ENCODE data around the gene CYP11A1. TPM values are rescaled to one million over a fixed set of nuclear protein-coding genes. Genes with fewer than 3 reads are reported as not detected.
A peak's percentile ranks its signal among the peaks of the same experiment; 100 is the strongest.

Gene CYP11A1
- total RNA-seq, 1 experiment from 2014 or later = 1.7 TPM

DNA sequence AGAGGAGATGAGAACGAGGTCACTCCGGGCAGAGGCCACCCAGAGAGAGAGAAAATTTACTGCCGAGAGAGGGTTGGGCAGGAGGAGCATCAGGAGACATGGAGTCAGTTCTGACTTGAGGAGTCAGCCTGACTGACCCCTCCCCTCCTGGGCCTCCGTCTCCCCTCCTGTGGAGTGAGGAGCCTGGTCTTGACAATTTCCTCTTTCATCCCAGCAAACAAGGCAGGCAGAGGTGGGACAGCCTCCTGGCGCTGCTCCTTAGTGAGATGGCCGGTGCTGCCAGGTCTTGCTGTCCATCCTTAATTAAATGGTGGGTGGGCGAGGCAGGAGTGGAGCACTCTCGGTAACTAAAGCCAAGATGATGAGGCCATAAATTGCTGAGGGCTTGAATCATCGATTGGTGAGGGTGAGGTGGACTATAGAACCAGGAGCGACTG is 60.6 kb downstream of the CYP11A1 start:
- Histone ChIP-seq H4K8ac (replicated peaks; ENCODE audit: insufficient read length, low read depth, low read length) (no peak overlapping the region), H3K4me2 (ENCODE audit: insufficient read depth, insufficient read length, low read length) (no peak overlapping the region), H2AK5ac (ENCODE audit: insufficient read length, low read length) (no peak overlapping the region), H3K4ac (ENCODE audit: low read depth, low read length) (no peak overlapping the region), H3K56ac (ENCODE audit: insufficient read length, low read depth, low read length) (no peak overlapping the region), H3K9me3 (ENCODE audit: control insufficient read depth, low read depth, low read length) (no peaks in the 10 kb centered on the region), H3K4me1 (ENCODE audit: insufficient read depth, low read length) (peaks cover 4% of the 10 kb centered on the region; the same call in 1 of the 2 replicates), H4K91ac (ENCODE audit: insufficient read length, low read depth, low read length) (no peak overlapping the region), H2AFZ (ENCODE audit: low read length) (no peak overlapping the region), H3K27me3 (ENCODE audit: insufficient read depth, low read length) (no peaks in the 10 kb centered on the region; the same call in 1 of the 2 replicates), H3K14ac (ENCODE audit: insufficient read depth, low read length) (no peak overlapping the region), H3K27ac (ENCODE audit: insufficient read length, low read depth, low read length) (no peak overlapping the region), H3K23me2 (ENCODE audit: insufficient read length, low read depth, low read length, poor library complexity, severe bottlenecking) (no peaks in the 10 kb centered on the region), H3K79me1 (ENCODE audit: insufficient read depth, low read depth, low read length, poor library complexity, severe bottlenecking) (no peaks in the 10 kb centered on the region), H2BK20ac (ENCODE audit: low read depth, low read length, poor library complexity, severe bottlenecking) (no peak overlapping the region), H2BK120ac (ENCODE audit: low read depth, low read length, poor library complexity, severe bottlenecking) (no peak overlapping the region), H4K5ac (ENCODE audit: insufficient read length, low read depth, low read length) (no peak overlapping the region), H3K79me2 (ENCODE audit: insufficient read depth, low read length) (no peaks in the 10 kb centered on the region), H3K9ac (ENCODE audit: extremely low read depth, insufficient read length, low read length) (no peak overlapping the region), H3K18ac (ENCODE audit: insufficient read length, low read depth, low read length) (no peak overlapping the region), H2BK5ac (ENCODE audit: insufficient read length, low read length) (no peak overlapping the region), H3T11ph (ENCODE audit: low read length) (no peak overlapping the region), H4K20me1 (ENCODE audit: control insufficient read depth, insufficient read depth, insufficient read length) (no peaks in the 10 kb centered on the region), H2BK12ac (ENCODE audit: insufficient read length, low read depth, low read length) (no peak overlapping the region), H2BK15ac (ENCODE audit: low read depth, low read length) (no peak overlapping the region), H3K23ac (ENCODE audit: insufficient read length, low read depth, low read length) (no peak overlapping the region)
- Mint-ChIP-seq H3K27me3 (ENCODE audit: low read depth) (peaks cover 69% of the 10 kb centered on the region), H3K27ac (peak overlapping the region in 1 of 3 experiments; percentile 87; a peak in 2 of 7 replicates), H3K36me3 (ENCODE audit: insufficient read depth in 1 of 3, low read depth in 3 of 3) (no peaks in the 10 kb centered on the region), H3K4me1 (peaks cover 53 to 81% of the 10 kb centered on the region in 2 experiments), H3K4me3 (no peak overlapping the region; a peak in 1 of 5 replicates), H3K9me3 (no peaks in the 10 kb centered on the region; a peak in 1 of 5 replicates)
- no peak for TF ChIP-seq CTCF (conservative IDR thresholded peaks at IDR 0.05)
- WGBS (ENCODE audit: extremely low coverage, insufficient read length, low lambda C conversion rate) = no CpG with 5 or more reads among the region's 10 CpGs
- DNase-seq = peak; percentile 45
